HFF-Myc (cell line): ENCODE data around the gene FNDC3B.

Experiments
- DNase-seq: peaks from one replicate; pipeline ENCODE4 v3.0.0-alpha.2; 2011; ENCODE audit warnings: low read depth; ENCODE audit errors: extremely low read depth
- H3K4me3 ChIP-seq: replicated peaks from 2 replicates; pipeline ENCODE4 v1.5.1; 2011; ENCODE audit warnings: low read depth, mild to moderate bottlenecking, control low read depth, low read length
- TF ChIP-seq, protein P1 (sequence below): IDR thresholded peaks from 2 replicates; pipeline ENCODE4 v1.5.1; 2012; ENCODE audit warnings: mild to moderate bottlenecking, low read depth, low read length, control low read depth; ENCODE audit errors: missing control alignments

FNDC3B gene

DNA sequence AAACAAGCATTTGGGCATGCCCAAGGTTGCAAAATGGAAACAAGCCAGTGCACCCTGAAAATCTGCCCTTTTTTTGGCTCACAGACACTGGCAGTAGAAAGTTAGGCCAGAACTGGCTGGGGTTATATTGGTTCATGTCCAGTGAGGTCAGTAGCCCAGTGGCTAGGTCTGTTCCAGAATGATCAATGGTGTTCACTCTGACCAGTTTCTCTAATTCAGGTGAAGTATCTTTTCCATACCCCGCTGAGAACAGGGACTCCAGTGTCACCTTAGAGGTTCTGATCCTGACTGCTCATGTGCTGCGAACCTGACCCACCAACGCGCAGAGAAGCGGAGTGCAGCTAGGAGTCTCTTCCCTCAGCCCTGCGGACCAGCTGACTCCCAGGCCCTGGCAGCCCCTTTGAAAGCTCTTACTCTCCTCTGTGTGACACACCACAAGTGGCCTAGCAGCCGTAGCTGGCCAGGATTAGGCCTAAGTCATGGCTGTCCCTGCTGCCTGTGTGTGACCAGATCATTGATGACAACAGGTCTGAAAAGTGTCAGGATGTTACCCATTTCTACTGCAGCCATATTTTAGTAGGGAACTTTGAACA, 285.3 kb downstream of the FNDC3B start:
- no peak for DNase-seq
- TF ChIP-seq, protein P1, sequence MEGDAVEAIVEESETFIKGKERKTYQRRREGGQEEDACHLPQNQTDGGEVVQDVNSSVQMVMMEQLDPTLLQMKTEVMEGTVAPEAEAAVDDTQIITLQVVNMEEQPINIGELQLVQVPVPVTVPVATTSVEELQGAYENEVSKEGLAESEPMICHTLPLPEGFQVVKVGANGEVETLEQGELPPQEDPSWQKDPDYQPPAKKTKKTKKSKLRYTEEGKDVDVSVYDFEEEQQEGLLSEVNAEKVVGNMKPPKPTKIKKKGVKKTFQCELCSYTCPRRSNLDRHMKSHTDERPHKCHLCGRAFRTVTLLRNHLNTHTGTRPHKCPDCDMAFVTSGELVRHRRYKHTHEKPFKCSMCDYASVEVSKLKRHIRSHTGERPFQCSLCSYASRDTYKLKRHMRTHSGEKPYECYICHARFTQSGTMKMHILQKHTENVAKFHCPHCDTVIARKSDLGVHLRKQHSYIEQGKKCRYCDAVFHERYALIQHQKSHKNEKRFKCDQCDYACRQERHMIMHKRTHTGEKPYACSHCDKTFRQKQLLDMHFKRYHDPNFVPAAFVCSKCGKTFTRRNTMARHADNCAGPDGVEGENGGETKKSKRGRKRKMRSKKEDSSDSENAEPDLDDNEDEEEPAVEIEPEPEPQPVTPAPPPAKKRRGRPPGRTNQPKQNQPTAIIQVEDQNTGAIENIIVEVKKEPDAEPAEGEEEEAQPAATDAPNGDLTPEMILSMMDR: no peak
- H3K4me3 ChIP-seq: no peak overlapping the region

DNA sequence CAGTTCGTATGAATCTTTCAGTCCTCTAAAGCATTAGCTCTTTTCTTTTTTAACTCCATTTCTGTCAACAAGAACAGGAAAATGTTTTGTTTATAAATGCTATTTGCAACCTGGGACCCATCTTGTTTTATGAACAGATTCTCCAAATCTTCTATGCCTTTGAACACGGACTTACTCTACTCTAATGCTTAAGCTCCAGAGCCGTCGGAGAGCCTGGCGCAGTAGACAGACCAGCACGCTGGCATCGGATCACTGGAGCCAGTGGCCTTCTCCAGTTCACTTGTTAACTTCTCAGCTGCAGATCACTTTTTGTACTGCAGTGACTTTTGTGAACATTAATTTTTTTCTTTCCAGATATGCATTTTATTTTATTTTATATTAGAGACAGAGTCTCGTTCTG, 286.1 kb downstream of the FNDC3B start:
- no peak for DNase-seq
- H3K4me3 ChIP-seq: no peak overlapping the region
- TF ChIP-seq, protein P1: no peak

DNA sequence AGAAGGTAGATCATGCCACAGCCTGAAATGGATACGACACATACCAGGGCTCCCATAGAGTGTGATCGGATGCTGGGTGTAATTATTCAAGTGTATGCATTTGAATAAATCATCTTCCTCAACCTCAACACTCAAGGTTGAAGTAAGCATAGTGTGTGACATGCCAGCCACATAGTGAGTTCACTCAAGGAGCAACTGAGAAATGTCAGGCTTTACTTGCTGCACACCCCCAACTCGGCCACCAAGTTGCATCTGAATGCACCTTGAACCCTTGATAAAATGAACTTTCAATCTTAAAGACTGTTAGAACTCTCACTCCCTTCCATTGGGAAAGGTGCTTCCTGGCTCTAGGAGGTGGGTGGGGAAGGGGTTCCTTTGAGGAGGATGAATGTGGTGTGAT, 287.6 kb downstream of the FNDC3B start:
- TF ChIP-seq, protein P1: no peak
- no peak overlapping the region for H3K4me3 ChIP-seq
- no peak for DNase-seq

DNA sequence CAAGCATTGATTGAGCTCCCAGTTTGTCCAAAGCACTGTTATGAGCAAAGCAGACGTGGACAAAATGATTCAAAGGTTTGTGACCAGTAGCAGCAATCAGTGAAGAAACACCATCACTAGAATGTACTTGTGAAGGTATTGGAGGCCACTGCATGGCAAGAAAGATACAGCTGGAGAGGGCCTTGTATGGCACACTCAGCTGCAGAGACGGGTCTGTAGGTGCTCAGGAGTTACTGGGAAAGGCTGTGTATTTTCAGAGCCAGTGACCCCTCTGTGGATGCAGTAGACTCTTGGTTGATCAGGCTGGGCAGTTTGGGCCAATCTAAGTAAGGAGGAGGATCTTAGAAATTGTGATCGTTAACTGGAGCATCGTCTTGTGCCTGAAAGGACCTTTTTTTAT, 288.9 kb downstream of the FNDC3B start:
- no peak overlapping the region for H3K4me3 ChIP-seq
- TF ChIP-seq, protein P1: no peak
- no peak for DNase-seq

DNA sequence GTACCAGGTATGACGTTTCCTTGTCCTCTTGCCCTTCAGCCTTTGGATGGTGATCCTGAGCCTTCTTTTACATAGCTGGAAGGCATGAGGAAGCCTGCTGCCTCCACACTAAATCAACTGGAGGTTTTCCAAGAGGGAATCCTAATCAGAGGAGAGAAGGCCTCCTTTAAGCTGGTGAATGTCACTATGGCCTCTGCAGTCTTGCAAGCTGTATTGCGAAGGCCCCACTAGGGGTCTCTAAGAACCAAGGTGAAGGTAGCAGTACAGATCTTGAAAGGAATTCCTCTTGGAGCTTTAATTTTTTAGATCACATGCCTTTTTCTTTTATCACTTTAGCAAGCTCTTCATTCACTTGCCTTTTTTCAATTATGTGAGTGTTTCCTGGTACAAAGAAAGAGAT, 289.7 kb downstream of the FNDC3B start:
- TF ChIP-seq, protein P1: no peak
- DNase-seq: no peak

DNA sequence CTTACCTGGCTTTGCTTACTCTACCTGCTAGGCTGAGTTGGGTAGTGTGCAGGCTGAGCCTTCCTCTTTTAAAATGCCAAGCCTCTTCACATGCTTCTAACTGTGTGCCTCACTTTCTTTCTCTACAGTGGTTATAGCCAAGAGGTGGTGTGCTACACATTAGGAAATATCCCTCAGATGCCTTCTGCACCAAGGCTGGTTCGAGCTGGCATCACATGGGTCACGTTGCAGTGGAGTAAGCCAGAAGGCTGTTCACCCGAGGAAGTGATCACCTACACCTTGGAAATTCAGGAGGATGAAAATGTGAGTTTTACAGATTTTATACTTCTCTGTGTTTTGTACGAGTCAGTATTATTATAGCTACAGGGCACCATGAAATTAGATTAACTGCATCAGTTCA, 291.0 kb downstream of the FNDC3B start:
- H3K4me3 ChIP-seq: no peak overlapping the region
- TF ChIP-seq, protein P1: no peak

More for the DNA sequence above, 289.7 kb downstream of the FNDC3B start:
- no peak overlapping the region for H3K4me3 ChIP-seq

DNA sequence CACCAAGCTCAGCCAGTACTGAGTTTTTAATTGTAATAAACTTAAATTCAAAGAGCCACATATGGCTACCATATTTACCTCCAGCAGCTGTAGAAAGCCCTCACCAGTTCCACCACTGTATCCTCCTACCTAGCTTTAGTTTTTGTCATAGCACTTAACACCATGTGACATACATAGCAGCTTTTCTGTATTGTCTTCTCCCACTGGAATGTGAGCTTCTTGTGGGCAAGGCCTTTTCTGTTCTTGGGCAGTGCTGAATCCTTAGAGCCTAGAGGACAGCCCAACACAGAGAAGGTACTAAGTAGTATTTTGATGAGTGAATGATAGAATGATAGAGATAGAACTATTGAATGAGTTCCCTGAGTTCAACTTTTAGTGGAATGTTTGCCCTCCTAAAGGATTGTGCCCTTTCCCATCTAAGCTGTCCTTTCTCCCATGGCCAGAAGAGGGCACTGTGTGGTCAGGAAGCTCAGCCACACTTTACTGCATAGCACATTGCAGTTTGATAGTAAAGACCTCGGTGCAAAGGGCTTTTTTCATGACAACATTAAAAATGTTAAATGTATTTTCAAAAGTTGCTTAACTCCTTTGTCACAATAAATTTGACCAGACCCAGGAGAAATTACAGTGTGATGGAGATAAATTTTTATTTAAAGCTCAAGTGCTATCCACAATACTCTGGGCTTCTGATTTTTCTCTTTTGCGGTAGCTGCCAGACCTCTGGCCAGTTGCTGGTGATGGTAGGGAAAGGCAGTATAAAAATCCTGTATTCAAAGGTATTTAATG, 293.1 kb downstream of the FNDC3B start:
- TF ChIP-seq, protein P1: peak; percentile 89
- H3K4me3 ChIP-seq: no peak overlapping the region
- DNase-seq: peak; percentile 58

More for the DNA sequence above, 291.0 kb downstream of the FNDC3B start:
- no peak for DNase-seq
